Smooth muscle cell (in vitro differentiated cells): Measurements from ENCODE around the gene TEX36. TPM values are rescaled to one million over a fixed set of nuclear protein-coding genes. Genes with fewer than 3 reads are reported as not detected.

ENCODE experiments used
- DNase-seq: peaks from one replicate; lab custom pipeline; 2025; ENCODE audit not compliant: unreplicated experiment; lab: John Stamatoyannopoulos, UW
- H2AFZ ChIP-seq: fragments of 200-600 bp; sonication (generic); 2 replicates; pipeline ENCODE4 v1.6.0; 2016; ENCODE audit warnings: antibody characterized with exemption, low read depth, mild to moderate bottlenecking
- H3F3A ChIP-seq: fragments of 200-600 bp; sonication (generic); 2 replicates; pipeline ENCODE4 v1.6.0; 2017; ENCODE audit warnings: antibody characterized with exemption, low read depth
- H3K27ac ChIP-seq: fragments of 200-600 bp; sonication (generic); 2 replicates; pipeline ENCODE4 v1.5.1; 2016; ENCODE audit warnings: low read depth, mild to moderate bottlenecking
- H3K27me3 ChIP-seq: fragments of 200-600 bp; sonication (generic); 2 replicates; pipeline ENCODE4 v1.6.1; 2016; ENCODE audit warnings: low read depth, mild to moderate bottlenecking
- H3K36me3 ChIP-seq: fragments of 200-600 bp; sonication (generic); 2 replicates; pipeline ENCODE4 v1.5.1; 2016; ENCODE audit warnings: low read depth
- H3K4me1 ChIP-seq: fragments of 200-600 bp; sonication (generic); 2 replicates; pipeline ENCODE4 v1.5.1; 2016; ENCODE audit warnings: low read depth
- H3K4me2 ChIP-seq: fragments of 200-600 bp; sonication (generic); 2 replicates; pipeline ENCODE4 v1.6.0; 2016; ENCODE audit warnings: mild to moderate bottlenecking
- H3K4me3 ChIP-seq: fragments of 200-600 bp; sonication (generic); 2 replicates; pipeline ENCODE4 v1.5.1; 2016; ENCODE audit warnings: mild to moderate bottlenecking
- H3K79me2 ChIP-seq: fragments of 200-600 bp; sonication (generic); 2 replicates; pipeline ENCODE4 v1.6.0; 2016; ENCODE audit warnings: low read depth, mild to moderate bottlenecking
- H3K9ac ChIP-seq: fragments of 200-600 bp; sonication (generic); 2 replicates; pipeline ENCODE4 v1.6.0; 2016; ENCODE audit warnings: low read depth
- H3K9me3 ChIP-seq: fragments of 200-600 bp; sonication (generic); replicated peaks from 2 replicates; pipeline ENCODE4 v1.5.1; 2016; ENCODE audit warnings: low read depth
- H4K20me1 ChIP-seq: fragments of 200-600 bp; sonication (generic); 2 replicates; pipeline ENCODE4 v1.6.0; 2016; ENCODE audit warnings: low read depth
- WGBS: methylation state at CpG from one replicate; pipeline ENCODE4 v1.1.7; 2016; ENCODE audit warnings: low lambda C conversion rate; 5-methylcytosine and 5-hydroxymethylcytosine counted together
- polyA plus RNA-seq: library from polyadenylated mRNA; unstranded; fragments of >200 nt; fragmentation: Nextera tagmentation; extraction: Ambion mirVana; gene quantifications from 2 replicates; pipeline ENCODE4 v1.2.1, GENCODE V29; 2016
- total RNA-seq: library from RNA; depleted of rRNA; stranded (reverse); fragments of >200 nt; gene quantifications from 2 replicates; pipeline ENCODE4 v1.2.3, GENCODE V29; 2014
- TF ChIP-seq, protein P1 (sequence below): fragments of 200-600 bp; sonication (generic); IDR thresholded peaks from 2 replicates; pipeline ENCODE4 v1.5.1; 2017; ENCODE audit warnings: borderline replicate concordance, mild to moderate bottlenecking, antibody characterized with exemption; ENCODE audit not compliant: insufficient read depth, poor library complexity, severe bottlenecking

TEX36 gene
- total and polyA plus RNA-seq, 2 experiments from 2014 or later, result not detected

GRCh38 chr10:125707541-125708468 lies 24.8 kb upstream of the TEX36 start:
- 49% methylated on average over 6 of the region's 6 CpGs for WGBS
- TF ChIP-seq, protein P1, sequence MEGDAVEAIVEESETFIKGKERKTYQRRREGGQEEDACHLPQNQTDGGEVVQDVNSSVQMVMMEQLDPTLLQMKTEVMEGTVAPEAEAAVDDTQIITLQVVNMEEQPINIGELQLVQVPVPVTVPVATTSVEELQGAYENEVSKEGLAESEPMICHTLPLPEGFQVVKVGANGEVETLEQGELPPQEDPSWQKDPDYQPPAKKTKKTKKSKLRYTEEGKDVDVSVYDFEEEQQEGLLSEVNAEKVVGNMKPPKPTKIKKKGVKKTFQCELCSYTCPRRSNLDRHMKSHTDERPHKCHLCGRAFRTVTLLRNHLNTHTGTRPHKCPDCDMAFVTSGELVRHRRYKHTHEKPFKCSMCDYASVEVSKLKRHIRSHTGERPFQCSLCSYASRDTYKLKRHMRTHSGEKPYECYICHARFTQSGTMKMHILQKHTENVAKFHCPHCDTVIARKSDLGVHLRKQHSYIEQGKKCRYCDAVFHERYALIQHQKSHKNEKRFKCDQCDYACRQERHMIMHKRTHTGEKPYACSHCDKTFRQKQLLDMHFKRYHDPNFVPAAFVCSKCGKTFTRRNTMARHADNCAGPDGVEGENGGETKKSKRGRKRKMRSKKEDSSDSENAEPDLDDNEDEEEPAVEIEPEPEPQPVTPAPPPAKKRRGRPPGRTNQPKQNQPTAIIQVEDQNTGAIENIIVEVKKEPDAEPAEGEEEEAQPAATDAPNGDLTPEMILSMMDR, result no peak
- Histone ChIP-seq H2AFZ (no peak overlapping the region), H3K27me3 (no peaks in the 10 kb centered on the region), H3K27ac (no peak overlapping the region), H3K4me1 (peaks cover 11% of the 10 kb centered on the region), H4K20me1 (no peaks in the 10 kb centered on the region), H3K9ac (no peak overlapping the region), H3K36me3 (no peaks in the 10 kb centered on the region), H3F3A (peaks cover 14% of the 10 kb centered on the region), H3K79me2 (no peaks in the 10 kb centered on the region), H3K4me2 (peak overlapping the region; percentile 33), H3K4me3 (no peak overlapping the region), H3K9me3 (no peaks in the 10 kb centered on the region)
- no peak for DNase-seq

- Histone ChIP-seq H3K27ac (no peak overlapping the region), H3K9ac (no peak overlapping the region), H2AFZ (no peak overlapping the region), H3K4me3 (no peak overlapping the region), H3K4me1 (no peaks in the 10 kb centered on the region), H3K27me3 (no peaks in the 10 kb centered on the region), H3K36me3 (no peaks in the 10 kb centered on the region), H3K9me3 (no peaks in the 10 kb centered on the region), H4K20me1 (no peaks in the 10 kb centered on the region), H3K4me2 (no peak overlapping the region), H3F3A (no peaks in the 10 kb centered on the region), H3K79me2 (no peaks in the 10 kb centered on the region)
- DNase-seq, result no peak
- TF ChIP-seq, protein P1, result peak; percentile 7
- 71% methylated on average over 3 of the region's 3 CpGs for WGBS
These were observed 17.5 kb upstream of the TEX36 start for GRCh38 chr10:125700355-125700911.

- H3K4me2 ChIP-seq, result no peak overlapping the region
- no peaks in the 10 kb centered on the region for H3K4me1 ChIP-seq
- TF ChIP-seq, protein P1, result no peak
- WGBS, result 87% methylated on average over 6 of the region's 6 CpGs
- H3K4me3 ChIP-seq, result no peak overlapping the region
- no peak overlapping the region for H2AFZ ChIP-seq
- no peak overlapping the region for H3K27ac ChIP-seq
- H3F3A ChIP-seq, result peaks cover 3% of the 10 kb centered on the region
- no peaks in the 10 kb centered on the region for H3K9me3 ChIP-seq
- H3K9ac ChIP-seq, result no peak overlapping the region
- H4K20me1 ChIP-seq, result no peaks in the 10 kb centered on the region
- H3K27me3 ChIP-seq, result no peaks in the 10 kb centered on the region
- DNase-seq, result no peak
- H3K36me3 ChIP-seq, result no peaks in the 10 kb centered on the region
- H3K79me2 ChIP-seq, result no peaks in the 10 kb centered on the region
These were observed 16.7 kb upstream of the TEX36 start for GRCh38 chr10:125699562-125700143.
